Choroid plexus epithelial cell (primary cell): ENCODE results near the gene PDIA4.
"Not testable (repeated sequence)": the region's sequence is repeated elsewhere in the genome, so short reads cannot be mapped to it uniquely, and the experiment has no call there.

Experiments used
- DNase-seq: peaks from one replicate; pipeline ENCODE4 v3.0.0-alpha.2; 2010; ENCODE audit warnings: low read depth
- H3K4me3 ChIP-seq: 2 replicates; pipeline ENCODE4 v1.5.1; 2011; ENCODE audit warnings: low read depth, mild to moderate bottlenecking, control low read depth, low read length, moderate library complexity
- TF ChIP-seq, protein P1 (sequence below): conservative IDR thresholded peaks from 2 replicates; pipeline ENCODE4 v1.5.1; 2011; ENCODE audit warnings: low read depth, mild to moderate bottlenecking, control low read depth, inconsistent platforms, low read length, moderate library complexity

Gene PDIA4

DNA sequence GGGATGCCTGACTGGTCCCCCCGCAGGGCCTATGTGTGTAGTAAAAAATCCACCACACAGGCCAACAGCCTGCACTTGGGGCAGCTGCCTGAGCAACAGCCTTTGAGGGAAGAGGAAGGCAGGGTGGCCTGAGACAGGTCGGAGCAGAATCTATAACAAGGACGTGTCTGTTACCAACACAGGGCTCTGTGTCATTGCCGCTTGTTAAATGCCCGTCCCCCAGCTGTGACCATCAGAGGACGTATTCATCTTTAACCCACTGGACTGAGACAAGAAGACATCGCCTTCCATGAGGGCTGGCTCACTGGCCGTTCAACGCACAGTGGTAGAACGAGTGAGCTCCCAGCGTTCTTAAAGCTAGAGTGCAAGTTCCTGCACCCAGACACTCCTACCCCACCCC lies 7.8 kb downstream of the PDIA4 start:
- TF ChIP-seq, protein P1, sequence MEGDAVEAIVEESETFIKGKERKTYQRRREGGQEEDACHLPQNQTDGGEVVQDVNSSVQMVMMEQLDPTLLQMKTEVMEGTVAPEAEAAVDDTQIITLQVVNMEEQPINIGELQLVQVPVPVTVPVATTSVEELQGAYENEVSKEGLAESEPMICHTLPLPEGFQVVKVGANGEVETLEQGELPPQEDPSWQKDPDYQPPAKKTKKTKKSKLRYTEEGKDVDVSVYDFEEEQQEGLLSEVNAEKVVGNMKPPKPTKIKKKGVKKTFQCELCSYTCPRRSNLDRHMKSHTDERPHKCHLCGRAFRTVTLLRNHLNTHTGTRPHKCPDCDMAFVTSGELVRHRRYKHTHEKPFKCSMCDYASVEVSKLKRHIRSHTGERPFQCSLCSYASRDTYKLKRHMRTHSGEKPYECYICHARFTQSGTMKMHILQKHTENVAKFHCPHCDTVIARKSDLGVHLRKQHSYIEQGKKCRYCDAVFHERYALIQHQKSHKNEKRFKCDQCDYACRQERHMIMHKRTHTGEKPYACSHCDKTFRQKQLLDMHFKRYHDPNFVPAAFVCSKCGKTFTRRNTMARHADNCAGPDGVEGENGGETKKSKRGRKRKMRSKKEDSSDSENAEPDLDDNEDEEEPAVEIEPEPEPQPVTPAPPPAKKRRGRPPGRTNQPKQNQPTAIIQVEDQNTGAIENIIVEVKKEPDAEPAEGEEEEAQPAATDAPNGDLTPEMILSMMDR, result no peak

DNA sequence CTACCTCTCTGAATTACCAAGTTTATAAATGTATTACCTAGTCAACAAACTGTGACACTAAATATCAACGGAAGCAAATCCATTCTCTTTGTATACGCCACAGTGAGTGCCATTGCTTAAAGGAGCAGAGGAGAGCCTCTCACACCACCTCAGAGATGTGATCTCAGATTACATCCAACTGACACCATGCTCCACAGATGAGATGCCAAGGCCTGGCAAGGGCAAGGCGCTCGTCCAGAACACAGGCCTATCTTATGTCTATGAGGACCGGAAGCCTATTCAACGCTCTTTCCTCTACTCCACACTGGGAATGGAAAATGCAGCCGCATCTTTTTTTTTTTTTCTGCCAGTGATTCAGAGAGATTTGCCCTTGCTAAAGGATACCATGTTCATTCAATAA lies 11.4 kb downstream of the PDIA4 start:
- DNase-seq, result no peak
- H3K4me3 ChIP-seq, result no peak overlapping the region
- TF ChIP-seq, protein P1, result no peak

More for the DNA sequence above, 7.8 kb downstream of the PDIA4 start:
- no peak for DNase-seq
- no peak overlapping the region for H3K4me3 ChIP-seq

DNA sequence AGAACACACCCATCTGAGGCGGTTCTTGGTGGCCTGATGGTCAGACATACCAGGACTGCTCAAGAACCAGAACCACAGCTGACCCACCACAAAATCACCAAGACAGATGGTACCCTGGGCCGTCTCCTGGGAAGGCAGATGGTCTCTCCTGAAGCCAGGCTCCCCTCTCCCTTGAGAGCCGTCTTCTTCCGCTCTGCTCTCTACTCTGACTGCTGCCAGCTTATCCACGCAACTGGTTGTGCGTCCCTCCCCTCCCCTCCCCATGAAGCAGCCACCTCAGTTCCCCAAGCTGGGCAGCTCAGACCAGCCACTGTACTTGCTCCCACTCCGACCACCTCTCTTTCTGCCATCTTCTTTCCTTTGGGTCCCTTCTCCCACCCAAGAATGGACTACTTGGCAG lies 14.0 kb downstream of the PDIA4 start:
- no peak for DNase-seq
- TF ChIP-seq, protein P1, result no peak
- H3K4me3 ChIP-seq, result no peak overlapping the region

DNA sequence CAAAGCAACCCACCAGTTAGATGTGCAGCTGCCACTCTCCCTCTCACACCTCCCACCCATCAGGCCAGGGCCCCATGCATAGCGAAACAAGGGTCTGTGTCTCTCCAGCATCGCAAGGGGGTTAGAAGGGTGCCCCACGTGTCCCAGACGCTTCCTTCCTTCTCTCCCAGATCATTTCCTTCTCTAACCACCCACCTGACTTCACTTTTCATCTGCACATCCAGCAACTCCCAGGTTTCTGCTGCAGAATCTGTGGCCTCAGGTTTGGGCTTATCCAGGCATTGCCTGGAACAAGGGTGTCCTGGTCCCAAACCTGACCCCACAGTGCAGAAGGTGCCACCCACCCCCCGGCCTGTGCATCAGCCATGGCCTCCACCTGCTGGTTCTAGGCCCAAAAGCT lies 14.4 kb downstream of the PDIA4 start:
- no peak overlapping the region for H3K4me3 ChIP-seq
- TF ChIP-seq, protein P1, result no peak
- no peak for DNase-seq

DNA sequence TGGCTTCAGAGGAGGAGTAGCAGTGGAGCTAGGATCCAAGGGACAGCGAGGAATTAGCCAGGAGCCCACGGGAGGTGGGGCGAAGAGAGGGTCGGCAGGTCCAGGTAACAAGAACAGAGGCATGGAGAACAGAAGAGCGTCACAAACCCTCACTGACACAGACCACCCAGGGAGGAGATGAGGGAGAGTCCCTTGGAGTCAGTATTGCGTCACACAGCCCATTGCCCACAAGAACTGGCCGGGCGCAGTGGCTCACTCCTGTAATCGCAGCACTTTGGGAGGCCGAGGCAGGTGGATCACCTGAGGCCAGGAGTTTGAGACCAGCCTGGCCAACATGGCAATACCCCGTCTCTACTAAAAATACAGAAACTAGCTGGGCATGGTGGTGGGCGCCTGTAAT lies 15.6 kb downstream of the PDIA4 start:
- not testable (repeated sequence) for H3K4me3 ChIP-seq, DNase-seq

DNA sequence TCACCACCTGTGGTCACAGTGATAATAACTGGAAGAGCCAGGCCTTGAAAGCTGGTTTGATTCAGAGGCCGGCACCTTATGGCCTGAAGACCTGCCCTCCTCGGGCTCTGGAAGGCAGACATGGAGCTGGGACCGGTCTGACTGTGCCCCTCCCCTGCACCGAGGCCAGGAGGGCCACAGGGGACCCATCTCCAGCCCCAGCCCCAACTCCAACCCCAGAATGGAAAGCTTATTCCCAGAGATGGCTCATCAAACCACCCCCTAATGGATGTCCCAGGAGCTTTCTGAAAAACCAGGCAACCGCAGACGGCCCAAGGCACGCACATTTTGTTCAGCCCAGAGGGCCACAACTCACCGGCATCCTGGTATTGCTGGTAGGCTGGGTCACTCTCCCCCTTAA lies 16.8 kb downstream of the PDIA4 start:
- H3K4me3 ChIP-seq, result no peak overlapping the region
- TF ChIP-seq, protein P1, result no peak

DNA sequence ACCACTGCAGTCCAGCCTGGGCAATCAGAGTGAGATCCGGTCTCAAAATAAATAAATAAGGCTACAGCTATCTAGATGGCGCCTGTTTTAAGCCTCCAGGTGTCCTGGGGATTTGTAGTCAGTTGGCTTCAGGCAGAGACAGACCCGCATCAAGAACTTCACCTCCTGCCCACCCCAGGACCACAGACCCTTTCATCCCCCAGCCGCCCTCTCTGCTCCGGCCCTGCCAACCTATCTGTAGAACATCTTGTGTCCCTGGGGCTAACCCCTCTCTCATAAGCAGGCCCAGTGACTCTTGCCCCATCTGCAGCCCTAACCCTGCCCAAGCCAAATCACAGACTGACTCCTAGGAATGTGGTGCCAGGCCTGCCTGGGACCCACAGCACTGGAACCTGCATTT lies 17.9 kb downstream of the PDIA4 start:
- H3K4me3 ChIP-seq, result no peak overlapping the region
- TF ChIP-seq, protein P1, result no peak
- DNase-seq, result no peak

More for the DNA sequence above, 16.8 kb downstream of the PDIA4 start:
- DNase-seq, result no peak

DNA sequence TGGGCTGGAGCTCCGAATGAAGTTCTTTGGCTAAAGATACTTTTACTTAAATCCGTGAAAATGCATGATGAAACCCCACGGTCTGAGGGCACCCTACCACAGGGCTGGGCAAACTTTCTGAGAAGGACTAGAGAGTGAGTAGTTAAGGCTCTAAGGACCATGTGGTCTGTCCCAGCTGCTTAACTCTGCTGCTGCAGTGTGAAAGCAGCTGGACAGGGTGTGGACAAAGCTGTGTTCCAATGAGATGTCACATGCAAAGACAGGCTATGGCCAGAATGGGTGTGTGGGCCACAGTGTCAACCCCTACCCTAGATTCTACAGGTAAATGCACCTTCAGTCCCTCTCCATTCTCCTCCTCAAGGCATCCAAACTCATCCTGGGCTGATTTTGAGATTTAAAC lies 18.8 kb downstream of the PDIA4 start:
- no peak overlapping the region for H3K4me3 ChIP-seq
- no peak for DNase-seq
- TF ChIP-seq, protein P1, result no peak
